Measurements from ENCODE around the gene ASPDH. TPM values are rescaled to one million over a fixed set of nuclear protein-coding genes. Genes with fewer than 3 reads are reported as not detected.

Gene ASPDH
- total and polyA plus RNA-seq, 7 experiments from 2014 or later = not detected

GRCh38 chr19:50488389-50489194 lies 25.1 kb downstream of the ASPDH start:
- no peaks in the 10 kb centered on the region for H3K9me3 ChIP-seq (ENCODE audit: control insufficient read depth in 2 of 3, low read length in 3 of 3)
- no peak overlapping the region for H3K27ac ChIP-seq (ENCODE audit: low read depth, low read length)
- ATAC-seq = no peak
- Mint-ChIP-seq H3K4me1 (peaks cover 12 to 41% (median 33%) of the 10 kb centered on the region in 7 donors), H3K9me3 (peaks cover 0 to 4% (median 0%) of the 10 kb centered on the region in 11 donors), H3K27me3 (peaks cover 0 to 8% (median 0%) of the 10 kb centered on the region in 5 donors), H3K27ac (peak overlapping the region in 3 of 9 donors; percentile 28 to 71 (median 49)), H3K36me3 (peaks cover 0 to 22% (median 6%) of the 10 kb centered on the region in 5 donors), H3K4me3 (peak overlapping the region in 1 of 10 donors; percentile 13)
- CTCF ChIA-PET = no interaction called here
- intact Hi-C loops (cut with micrococcal nuclease) = no loop called here
- no peak overlapping the region for H3K4me3 ChIP-seq (ENCODE audit: low read length)
- H3K36me3 ChIP-seq (ENCODE audit: control insufficient read depth in 2 of 3, insufficient read depth in 3 of 3, low read length in 3 of 3) = peaks cover 0 to 15% (median 0%) of the 10 kb centered on the region in 3 experiments
- no peaks in the 10 kb centered on the region for H3K27me3 ChIP-seq (ENCODE audit: control insufficient read depth in 2 of 2, insufficient read depth in 2 of 2, low read length in 2 of 2)
- H3K4me1 ChIP-seq (ENCODE audit: control insufficient read depth in 2 of 2, insufficient read depth in 2 of 2, low read length in 2 of 2) = peaks cover 0 to 13% of the 10 kb centered on the region in 2 donors
- no peak for DNase-seq
- POLR2A ChIA-PET = no interaction called here

- intact Hi-C loops (cut with micrococcal nuclease) = no loop called here
- no peak overlapping the region for H3K4me3 Mint-ChIP-seq
- no peak overlapping the region for H3K27ac ChIP-seq (ENCODE audit: low read depth, low read length)
- peaks cover 4 to 27% (median 10%) of the 10 kb centered on the region in 5 donors for H3K36me3 Mint-ChIP-seq
- peaks cover 0 to 30% (median 0%) of the 10 kb centered on the region in 3 experiments for H3K36me3 ChIP-seq (ENCODE audit: control insufficient read depth in 2 of 3, insufficient read depth in 3 of 3, low read length in 3 of 3)
- CTCF ChIA-PET = no interaction called here
- no peak overlapping the region for H3K4me3 ChIP-seq (ENCODE audit: low read length)
- DNase-seq (peak in 6 of 9 donors; percentile 21 to 52 (median 32)), ATAC-seq (no peak)
- peaks cover 0 to 4% (median 0%) of the 10 kb centered on the region in 11 donors for H3K9me3 Mint-ChIP-seq
- H3K27me3 Mint-ChIP-seq = peaks cover 0 to 5% (median 0%) of the 10 kb centered on the region in 5 donors
- H3K4me1 Mint-ChIP-seq = peaks cover 7 to 34% (median 29%) of the 10 kb centered on the region in 7 donors
- no peaks in the 10 kb centered on the region for H3K9me3 ChIP-seq (ENCODE audit: control insufficient read depth in 2 of 3, low read length in 3 of 3)
- no peaks in the 10 kb centered on the region for H3K27me3 ChIP-seq (ENCODE audit: control insufficient read depth in 2 of 2, insufficient read depth in 2 of 2, low read length in 2 of 2)
- H3K27ac Mint-ChIP-seq = peak overlapping the region in 1 of 9 donors; percentile 44
- H3K4me1 ChIP-seq (ENCODE audit: control insufficient read depth in 2 of 2, insufficient read depth in 2 of 2, low read length in 2 of 2) = peaks cover 0 to 6% of the 10 kb centered on the region in 2 donors
- POLR2A ChIA-PET = no interaction called here
These were observed 26.7 kb downstream of the ASPDH start for GRCh38 chr19:50486823-50487515.

- no peak overlapping the region for H3K4me3 ChIP-seq (ENCODE audit: low read length)
- no peaks in the 10 kb centered on the region for H3K27me3 ChIP-seq (ENCODE audit: control insufficient read depth in 2 of 2, insufficient read depth in 2 of 2, low read length in 2 of 2)
- ChIA-PET POLR2A (no interaction called here), CTCF (no interaction called here)
- DNase-seq (no peak), ATAC-seq (no peak)
- Mint-ChIP-seq H3K4me1 (peaks cover 0 to 28% (median 14%) of the 10 kb centered on the region in 7 donors), H3K4me3 (peak overlapping the region in 1 of 10 donors; percentile 56), H3K36me3 (peaks cover 4 to 27% (median 10%) of the 10 kb centered on the region in 5 donors), H3K9me3 (peaks cover 0 to 4% (median 0%) of the 10 kb centered on the region in 11 donors), H3K27ac (peak overlapping the region in 4 of 9 donors; percentile 23 to 76 (median 38)), H3K27me3 (no peaks in the 10 kb centered on the region)
- no peaks in the 10 kb centered on the region for H3K4me1 ChIP-seq (ENCODE audit: control insufficient read depth in 2 of 2, insufficient read depth in 2 of 2, low read length in 2 of 2)
- no peaks in the 10 kb centered on the region for H3K9me3 ChIP-seq (ENCODE audit: control insufficient read depth in 2 of 3, low read length in 3 of 3)
- intact Hi-C loops (cut with micrococcal nuclease) = no loop called here
- H3K27ac ChIP-seq (ENCODE audit: low read depth, low read length) = no peak overlapping the region
- H3K36me3 ChIP-seq (ENCODE audit: control insufficient read depth in 2 of 3, insufficient read depth in 3 of 3, low read length in 3 of 3) = peaks cover 0 to 45% (median 0%) of the 10 kb centered on the region in 3 experiments
These were observed 28.3 kb downstream of the ASPDH start for GRCh38 chr19:50485284-50485955.

GRCh38 chr19:50482916-50483315 lies 30.8 kb downstream of the ASPDH start:
- Histone ChIP-seq H3K9me3 (ENCODE audit: control insufficient read depth in 2 of 3, low read length in 3 of 3) (no peaks in the 10 kb centered on the region), H3K27ac (ENCODE audit: low read depth, low read length) (no peak overlapping the region), H3K4me3 (ENCODE audit: low read length) (no peak overlapping the region), H3K36me3 (ENCODE audit: control insufficient read depth in 2 of 3, insufficient read depth in 3 of 3, low read length in 3 of 3) (peaks cover 0 to 68% (median 0%) of the 10 kb centered on the region in 3 experiments), H3K4me1 (ENCODE audit: control insufficient read depth in 2 of 2, insufficient read depth in 2 of 2, low read length in 2 of 2) (peaks cover 2 to 10% of the 10 kb centered on the region in 2 donors), H3K27me3 (ENCODE audit: control insufficient read depth in 2 of 2, insufficient read depth in 2 of 2, low read length in 2 of 2) (no peaks in the 10 kb centered on the region)
- no peak overlapping the region for H3K4me3 Mint-ChIP-seq
- DNase-seq = no peak
- H3K9me3 Mint-ChIP-seq = peaks cover 0 to 4% (median 0%) of the 10 kb centered on the region in 11 donors
- H3K36me3 Mint-ChIP-seq = peaks cover 8 to 33% (median 8%) of the 10 kb centered on the region in 5 donors
- H3K4me1 Mint-ChIP-seq = peaks cover 5 to 26% (median 13%) of the 10 kb centered on the region in 7 donors
- ChIA-PET CTCF (no interaction called here), POLR2A (no interaction called here)
- ATAC-seq = no peak
- intact Hi-C loops (cut with micrococcal nuclease) = no loop called here
- no peaks in the 10 kb centered on the region for H3K27me3 Mint-ChIP-seq
- H3K27ac Mint-ChIP-seq = peak overlapping the region in 3 of 9 donors; percentile 41 to 59 (median 48)

- H3K27me3 Mint-ChIP-seq = no peaks in the 10 kb centered on the region
These were observed 31.4 kb downstream of the ASPDH start for GRCh38 chr19:50482271-50482855.

More at GRCh38 chr19:50482271-50482855, 31.4 kb downstream of the ASPDH start:
- Mint-ChIP-seq H3K27ac (no peak overlapping the region), H3K36me3 (peaks cover 8 to 33% (median 11%) of the 10 kb centered on the region in 5 donors), H3K4me1 (peaks cover 10 to 27% (median 18%) of the 10 kb centered on the region in 7 donors), H3K9me3 (peaks cover 0 to 6% (median 0%) of the 10 kb centered on the region in 11 donors), H3K4me3 (no peak overlapping the region)
- Histone ChIP-seq H3K27ac (ENCODE audit: low read depth, low read length) (no peak overlapping the region), H3K4me3 (ENCODE audit: low read length) (no peak overlapping the region), H3K27me3 (ENCODE audit: control insufficient read depth in 2 of 2, insufficient read depth in 2 of 2, low read length in 2 of 2) (no peaks in the 10 kb centered on the region), H3K36me3 (ENCODE audit: control insufficient read depth in 2 of 3, insufficient read depth in 3 of 3, low read length in 3 of 3) (peaks cover 0 to 70% (median 0%) of the 10 kb centered on the region in 3 experiments), H3K9me3 (ENCODE audit: control insufficient read depth in 2 of 3, low read length in 3 of 3) (no peaks in the 10 kb centered on the region), H3K4me1 (ENCODE audit: control insufficient read depth in 2 of 2, insufficient read depth in 2 of 2, low read length in 2 of 2) (peaks cover 8 to 16% of the 10 kb centered on the region in 2 donors)
- ChIA-PET CTCF (no interaction called here), POLR2A (no interaction called here)
- no peak for DNase-seq
- intact Hi-C loops (cut with micrococcal nuclease) = no loop called here
- no peak for ATAC-seq

Measured in naive thymus-derived CD4-positive, alpha-beta T cell (primary cell).